Stimulated activated CD4-positive, alpha-beta T cell treated with anti-CD3 and anti-CD28 coated beads, Interleukin-4, amount 100 ng/mL, for 1 hour (primary cell): Measurements from ENCODE around the gene CEP63.
A peak's percentile ranks its signal among the peaks of the same experiment; 100 is the strongest.
"Not testable (repeated sequence)": the region's sequence is repeated elsewhere in the genome, so short reads cannot be mapped to it uniquely, and the experiment has no call there.

Source experiments
- DNase-seq: peaks from one replicate; pipeline ENCODE4 v3.0.0-alpha.2; 2020

CEP63 gene

DNA sequence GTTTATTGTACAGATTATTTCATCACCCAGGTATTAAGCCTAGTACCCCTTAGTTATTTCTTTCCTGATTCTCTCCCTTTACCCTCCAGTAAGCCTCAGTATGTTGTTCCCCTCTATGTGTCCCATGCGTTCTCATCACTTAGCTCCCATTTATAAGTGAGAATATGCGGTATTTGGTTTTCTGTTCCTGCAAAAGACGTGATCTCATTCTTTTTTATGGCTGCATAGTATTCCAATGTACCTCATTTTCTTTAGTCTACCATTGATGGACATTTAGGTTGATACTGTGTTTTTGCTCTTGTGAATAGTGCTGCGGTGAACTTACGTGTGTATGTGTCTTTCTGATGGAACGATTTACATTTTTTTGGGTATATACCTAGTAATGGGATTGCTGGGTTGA, 36.7 kb downstream of the CEP63 start:
- DNase-seq = no peak

DNA sequence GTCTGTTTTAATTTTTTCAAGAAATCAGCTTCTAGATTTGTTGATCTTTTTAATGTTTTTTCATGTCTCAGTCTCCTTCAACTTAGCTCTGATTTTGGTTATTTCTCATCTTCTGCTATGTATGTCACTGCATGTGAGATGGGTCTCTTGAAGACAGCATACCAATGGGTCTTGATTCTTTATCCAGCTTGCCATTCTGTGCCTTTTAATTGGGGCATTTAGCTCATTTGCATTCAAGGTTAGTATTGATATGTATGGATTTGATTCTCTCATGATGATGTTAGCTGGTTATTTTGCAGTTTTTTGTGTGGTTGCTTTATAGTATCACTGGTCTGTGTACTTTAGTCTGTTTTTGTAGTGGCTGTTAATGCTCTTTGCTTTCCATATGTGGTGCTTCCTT, 39.4 kb downstream of the CEP63 start:
- DNase-seq = no peak

DNA sequence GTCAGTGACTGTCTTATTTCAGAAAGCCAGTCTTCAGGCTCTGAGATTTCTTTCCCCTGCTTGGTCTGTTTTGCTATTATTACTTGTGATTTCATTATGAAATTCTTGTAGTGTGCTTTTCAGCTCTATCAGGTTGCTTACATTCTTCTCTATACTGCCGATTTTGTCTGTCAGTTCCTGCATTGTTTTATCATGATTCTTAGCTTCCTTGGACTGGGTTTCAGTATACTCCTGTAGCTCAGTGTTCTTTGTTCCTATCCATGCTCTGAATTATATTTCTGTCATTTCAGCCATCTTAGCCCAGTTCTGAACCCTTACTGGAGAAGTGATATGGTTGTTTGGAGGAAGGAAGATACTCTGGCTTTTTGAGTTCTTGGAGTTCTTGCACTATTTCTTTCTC, 40.5 kb downstream of the CEP63 start:
- DNase-seq = no peak

DNA sequence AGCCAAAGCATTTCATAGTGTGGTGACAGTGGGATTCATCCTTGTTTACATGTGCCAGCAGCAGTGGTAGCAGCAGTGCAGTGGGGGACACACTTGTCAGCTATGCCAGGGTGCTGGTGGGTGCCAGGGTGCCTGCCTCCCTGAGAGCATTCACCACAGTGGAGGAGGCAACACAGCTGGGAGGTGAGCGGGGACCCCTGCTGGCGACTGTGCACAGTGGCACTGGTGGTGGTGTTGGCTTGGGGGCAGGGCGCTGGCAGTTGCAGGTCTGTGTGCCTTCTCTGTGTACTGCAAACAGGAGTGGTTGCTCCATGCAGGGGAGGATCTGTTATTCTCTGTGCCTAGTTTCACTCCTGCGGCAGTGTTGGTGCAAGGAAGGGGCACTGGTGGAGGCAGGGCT, 41.2 kb downstream of the CEP63 start:
- DNase-seq = peak; percentile 5

DNA sequence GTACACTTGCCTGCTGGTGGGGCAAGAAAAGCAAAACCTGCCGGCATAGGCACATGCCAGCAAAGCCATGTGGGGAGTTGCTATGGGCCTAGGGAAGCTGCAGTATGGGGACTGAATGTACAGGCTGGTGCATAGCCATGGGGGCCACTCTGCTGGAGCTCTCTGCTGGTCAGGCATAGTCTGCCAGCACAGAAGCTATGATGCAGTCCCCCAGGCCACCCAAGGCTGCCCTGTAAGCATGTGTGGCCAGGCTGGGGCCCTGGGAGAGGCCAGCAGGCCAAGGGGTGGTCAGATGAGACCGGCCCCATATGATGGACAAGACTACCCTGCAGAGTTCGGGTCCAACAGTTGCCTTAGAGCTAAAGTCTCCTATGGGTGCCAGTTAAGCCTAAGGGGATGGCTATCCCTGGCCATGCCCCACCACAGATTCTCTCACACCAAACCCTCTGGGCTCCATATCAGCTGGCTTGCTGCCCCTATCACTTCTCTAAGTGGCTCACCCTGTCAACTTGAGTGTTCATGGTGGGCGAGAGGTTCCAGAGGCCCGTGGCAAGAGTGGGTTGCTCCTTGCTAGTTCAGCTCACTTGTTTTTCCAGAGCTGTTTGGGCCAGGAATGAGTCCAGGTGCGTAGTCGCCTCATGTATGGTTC, 41.8 kb downstream of the CEP63 start:
- DNase-seq = no peak

DNA sequence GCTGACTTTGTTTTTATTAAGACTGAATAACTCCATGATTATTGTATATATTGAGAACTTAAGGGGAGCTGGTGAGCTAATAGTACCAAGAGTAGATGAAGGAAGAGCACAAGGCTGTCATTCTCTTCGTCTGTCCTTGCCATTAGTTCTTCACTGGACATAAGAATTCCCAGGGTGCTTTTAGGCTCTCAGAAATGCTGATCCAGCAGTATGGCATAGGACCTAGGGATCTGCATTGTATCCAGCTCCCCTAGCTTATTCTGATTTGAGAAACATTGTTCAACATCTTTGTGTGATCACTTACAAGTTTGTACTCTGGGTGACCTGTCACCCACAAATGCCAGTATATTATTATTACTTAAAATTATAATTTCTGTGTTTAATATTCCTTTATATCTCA, 47.6 kb downstream of the CEP63 start:
- DNase-seq = no peak

DNA sequence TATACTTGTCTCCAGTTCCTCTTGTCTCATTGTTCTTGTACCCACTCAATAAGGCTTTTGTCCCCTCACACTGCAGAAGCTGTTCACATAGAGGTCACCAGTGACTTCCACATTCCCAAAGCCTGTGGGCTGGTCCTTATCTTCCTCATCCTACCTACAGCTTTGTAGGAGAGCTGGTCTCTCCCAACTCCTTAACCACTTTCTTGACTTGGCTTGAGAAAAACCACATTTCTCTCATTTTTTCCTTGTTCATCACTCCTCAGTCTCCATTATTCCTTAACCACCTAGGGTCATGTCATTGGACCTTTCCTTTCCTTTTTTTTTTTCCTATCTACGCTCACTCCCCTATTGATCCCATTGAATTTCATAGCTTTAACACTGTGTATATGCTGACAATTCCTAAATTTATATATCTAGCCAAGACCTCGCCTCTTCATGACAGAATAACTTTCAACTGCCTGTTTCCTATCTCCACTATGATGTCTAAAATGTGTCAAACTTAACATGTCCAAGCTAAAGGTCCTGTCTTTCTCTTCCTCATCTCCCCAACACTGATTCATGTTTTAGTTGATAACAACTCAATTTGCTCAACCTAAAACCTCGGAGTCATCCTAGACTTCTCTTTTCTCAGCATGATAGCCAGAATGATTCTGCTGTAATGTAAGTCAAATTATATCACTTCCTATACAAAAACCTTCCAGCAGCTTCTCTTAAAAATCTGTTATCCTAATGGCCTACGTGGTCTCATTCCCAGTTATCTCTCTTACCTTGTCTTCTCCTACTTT, 49.5 kb downstream of the CEP63 start:
- no peak for DNase-seq

DNA sequence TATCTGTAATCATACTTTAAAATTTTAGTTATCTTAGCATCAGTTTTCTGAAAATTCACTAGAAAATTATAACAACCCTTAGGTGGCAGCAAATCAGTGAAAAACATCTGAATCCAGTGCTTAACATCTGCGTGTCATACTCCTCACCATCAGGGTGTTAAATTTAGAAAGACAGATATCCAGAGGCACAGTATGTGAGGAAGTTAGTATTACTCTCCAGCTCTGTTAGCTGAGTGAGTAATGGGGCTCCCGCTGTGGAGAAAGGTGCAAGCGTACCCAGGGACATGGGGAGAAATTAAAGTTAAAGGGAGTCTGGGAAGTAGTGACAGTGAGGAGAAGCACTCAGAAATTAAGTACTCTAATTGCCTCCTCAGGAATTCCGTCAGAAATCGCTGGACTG, 50.9 kb downstream of the CEP63 start:
- DNase-seq = no peak

DNA sequence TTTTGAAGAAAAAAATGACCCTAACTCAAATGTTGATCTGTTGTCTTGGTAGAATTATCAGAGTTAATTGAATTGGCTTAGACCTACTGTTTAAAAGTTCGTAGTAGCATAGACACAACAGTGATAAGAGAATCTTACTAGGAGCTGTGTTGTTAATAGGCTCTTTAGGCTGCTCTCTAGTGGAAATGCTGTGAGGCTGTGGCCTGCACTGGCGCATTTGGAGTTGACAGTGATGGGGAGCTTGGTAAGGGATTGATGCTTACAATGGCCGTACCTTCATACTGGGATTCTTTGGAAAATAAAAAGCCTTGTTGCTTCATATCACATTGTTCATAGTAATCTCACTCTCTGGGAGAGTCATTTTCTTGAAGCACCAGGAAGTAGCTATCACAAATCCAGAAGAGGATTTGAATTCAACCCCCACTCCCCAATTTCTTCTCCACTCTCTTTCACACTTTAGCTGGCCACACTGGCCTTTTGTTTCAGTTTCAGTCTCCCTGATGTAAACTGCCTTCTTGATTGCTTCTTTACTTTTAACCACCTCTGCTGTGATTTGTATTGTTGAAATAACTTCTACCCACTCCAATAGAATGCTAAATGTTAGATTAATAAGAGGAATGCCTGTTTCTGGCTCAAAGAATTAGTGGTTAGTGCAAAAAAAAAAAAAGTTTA, 56.6 kb downstream of the CEP63 start:
- DNase-seq = no peak

DNA sequence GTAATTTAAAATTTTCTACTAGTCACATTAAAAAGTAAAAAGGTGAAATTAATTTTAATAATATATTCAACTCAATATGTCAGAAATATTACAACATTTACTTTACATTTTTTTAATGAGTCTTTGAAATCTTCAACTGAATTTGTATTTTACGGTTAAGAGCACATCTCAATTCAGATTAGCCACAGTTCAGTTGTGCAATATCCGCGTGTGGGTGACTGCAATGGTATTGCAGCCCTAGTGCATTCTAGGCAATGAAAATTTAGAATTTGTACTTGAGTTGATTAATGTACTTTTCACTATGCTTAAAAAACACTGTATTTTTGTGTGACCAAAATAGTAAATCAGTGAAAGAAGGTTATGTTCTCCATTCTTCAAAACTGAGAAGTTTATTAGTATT, 57.3 kb downstream of the CEP63 start:
- no peak for DNase-seq

DNA sequence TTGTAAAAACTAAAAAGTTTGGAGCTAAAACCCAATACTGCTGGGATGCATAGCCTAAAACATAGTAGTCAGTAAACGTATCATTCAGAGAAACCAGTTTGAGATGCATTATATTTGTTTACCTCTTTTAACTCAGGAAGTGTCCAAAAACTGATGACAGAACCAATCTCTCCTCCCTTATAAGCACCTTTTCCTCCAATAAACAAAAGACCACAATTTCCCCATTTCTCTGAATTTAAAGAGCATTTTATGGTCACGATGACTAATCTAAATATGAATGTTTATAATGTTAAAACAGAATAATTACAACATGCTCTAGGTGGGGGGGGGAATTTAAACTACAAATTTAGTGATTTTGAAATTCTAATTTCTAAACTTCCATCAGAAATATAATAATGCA, 58.5 kb downstream of the CEP63 start:
- no peak for DNase-seq

DNA sequence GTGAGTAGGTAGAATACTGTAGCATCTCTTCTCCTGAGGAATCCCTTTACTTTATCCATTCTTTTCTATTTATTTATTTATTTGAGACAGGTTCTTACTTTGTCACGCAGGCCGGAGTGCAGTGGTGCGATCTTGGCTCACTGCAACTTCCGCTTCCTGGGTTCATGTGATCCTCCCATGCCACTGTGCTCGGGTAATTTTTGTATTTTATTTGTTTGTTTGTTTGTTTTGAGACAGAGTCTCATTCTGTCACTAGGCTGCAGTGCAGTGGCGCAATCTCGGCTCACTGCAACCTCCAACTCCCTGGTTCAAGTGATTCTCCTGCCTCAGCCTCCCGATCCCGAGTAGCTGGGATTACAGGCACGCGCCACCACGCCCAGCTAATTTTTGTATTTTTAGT, 58.9 kb downstream of the CEP63 start:
- not testable (repeated sequence) for DNase-seq

DNA sequence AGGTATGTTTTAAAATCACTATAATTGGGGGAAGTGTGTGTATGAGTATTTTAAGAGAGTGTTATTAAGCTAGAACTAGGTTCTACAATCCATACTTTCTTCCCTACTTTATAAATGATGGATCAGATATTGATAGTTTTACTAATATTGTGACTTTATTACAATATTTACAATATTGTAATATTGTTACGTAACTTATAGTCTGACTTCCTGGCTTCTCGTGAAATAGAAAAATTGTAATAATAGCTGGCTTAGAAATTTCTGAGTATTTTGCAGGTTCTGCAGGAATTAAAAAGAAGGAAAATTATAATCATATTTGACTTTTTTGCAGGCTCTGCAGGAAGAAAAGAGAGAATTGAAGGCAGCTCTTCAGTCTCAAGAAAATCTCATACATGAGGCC, 60.0 kb downstream of the CEP63 start:
- DNase-seq = no peak

DNA sequence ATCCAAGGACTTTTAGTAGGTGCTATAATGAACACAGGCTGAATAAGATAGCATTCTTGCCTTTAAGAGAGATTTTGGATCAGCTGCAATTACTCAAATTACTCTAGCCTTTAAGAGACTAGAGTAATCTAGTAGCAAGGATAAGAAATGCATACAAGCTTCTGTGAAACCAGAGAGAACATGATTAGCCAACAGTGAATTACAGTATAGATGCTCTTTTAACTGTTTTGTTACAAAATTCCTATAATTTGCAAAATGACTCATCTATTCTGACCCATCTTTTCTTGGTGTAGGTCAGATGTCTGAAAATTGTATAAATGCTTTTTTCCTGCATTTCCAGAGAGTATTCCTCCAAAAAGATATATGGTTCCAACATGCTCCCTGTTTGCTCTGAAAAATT, 66.9 kb downstream of the CEP63 start:
- DNase-seq = no peak

DNA sequence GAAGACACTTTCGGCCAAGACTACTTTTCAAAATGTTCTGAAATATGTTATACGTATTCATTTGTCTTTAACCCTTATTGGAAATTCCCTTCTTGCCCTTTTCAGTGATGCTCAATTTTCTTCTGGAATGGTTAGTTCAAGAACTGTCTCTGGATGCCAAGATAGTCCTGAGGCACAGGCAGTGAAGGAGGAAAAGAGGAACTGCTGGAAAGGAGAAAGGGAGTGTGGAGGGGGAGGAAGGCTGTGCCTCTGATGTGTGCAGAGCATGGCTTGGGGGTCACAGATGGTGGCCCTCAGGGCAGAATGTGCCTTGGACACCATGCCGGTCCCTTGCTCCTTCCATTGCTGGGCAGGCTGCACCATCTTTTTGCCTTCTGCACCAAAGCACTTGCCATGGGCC, 73.7 kb downstream of the CEP63 start:
- DNase-seq = no peak

DNA sequence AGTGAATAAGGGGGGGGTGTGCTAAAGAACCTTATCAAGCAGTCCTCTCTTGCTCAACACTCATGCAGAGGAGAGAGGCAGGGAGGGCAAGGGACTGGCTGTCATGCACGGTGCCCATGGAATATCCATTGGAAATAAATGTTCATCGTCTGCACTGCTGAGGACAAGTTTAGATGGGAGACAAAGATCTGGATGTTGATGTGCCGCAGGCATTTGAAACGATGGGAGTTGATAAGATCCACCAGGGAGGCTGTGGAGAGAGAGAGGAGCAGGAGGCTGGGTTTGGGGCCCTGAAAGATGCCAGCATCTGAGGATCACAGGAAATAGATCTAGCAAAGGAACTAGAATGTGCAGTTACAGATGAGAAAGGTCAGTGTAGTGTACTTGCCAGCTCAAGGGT, 76.2 kb downstream of the CEP63 start:
- no peak for DNase-seq

DNA sequence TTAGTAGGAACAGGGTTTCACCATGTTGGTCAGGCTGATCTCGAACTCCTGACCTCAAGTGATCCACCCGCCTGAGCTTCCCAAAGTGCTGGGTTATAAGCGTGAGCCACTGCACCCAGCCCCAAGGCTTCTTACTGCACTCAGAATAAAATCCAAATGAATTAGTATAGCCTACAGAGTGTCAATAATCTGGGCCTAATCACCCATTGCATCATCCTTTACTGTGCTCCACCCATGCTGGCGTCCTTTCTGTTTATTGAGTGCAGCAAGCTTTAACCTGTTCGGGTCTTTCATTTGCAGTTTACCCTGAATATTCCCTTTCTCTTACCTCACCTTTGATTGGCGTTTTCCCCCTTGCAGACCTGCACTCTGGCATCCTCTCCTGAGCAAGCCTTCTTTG, 77.7 kb downstream of the CEP63 start:
- DNase-seq = no peak

DNA sequence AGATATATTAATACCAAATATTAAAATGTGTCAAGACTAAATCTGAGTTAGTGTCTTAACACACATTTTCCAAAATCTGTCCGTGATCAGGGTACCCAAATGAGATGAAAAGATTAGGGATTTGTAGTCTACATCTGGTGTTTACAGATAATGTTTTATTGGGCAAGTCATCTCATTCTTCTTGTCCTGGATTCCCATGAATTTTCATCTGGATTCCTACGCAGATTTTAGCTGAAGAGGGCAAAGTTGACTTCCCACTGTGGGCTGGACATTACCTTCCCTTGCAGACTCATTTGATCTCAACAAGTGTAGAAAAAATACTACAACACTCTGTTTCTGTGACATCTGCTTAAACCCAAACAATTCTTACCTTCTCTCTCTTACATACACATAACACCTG, 79.1 kb downstream of the CEP63 start:
- no peak for DNase-seq

DNA sequence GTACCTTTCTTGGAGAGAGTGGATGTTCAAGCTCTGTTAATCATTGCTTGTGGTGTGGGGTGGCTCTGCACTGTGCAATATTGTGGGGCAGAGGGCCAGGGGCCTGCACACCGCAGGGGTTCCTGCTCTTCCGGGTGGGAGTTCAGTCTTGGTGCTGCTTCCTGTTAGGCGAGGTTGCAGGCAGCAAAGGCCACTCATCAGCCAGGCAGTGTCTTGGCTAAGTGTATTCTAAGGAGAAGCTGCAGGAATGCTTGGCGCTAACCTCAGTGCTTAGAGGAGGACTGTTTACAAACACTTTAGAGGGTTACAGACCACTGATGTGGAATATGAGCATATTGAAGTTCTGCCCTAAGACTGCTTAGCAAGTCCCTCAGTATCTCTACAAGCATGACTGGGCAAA, 81.7 kb downstream of the CEP63 start:
- no peak for DNase-seq

DNA sequence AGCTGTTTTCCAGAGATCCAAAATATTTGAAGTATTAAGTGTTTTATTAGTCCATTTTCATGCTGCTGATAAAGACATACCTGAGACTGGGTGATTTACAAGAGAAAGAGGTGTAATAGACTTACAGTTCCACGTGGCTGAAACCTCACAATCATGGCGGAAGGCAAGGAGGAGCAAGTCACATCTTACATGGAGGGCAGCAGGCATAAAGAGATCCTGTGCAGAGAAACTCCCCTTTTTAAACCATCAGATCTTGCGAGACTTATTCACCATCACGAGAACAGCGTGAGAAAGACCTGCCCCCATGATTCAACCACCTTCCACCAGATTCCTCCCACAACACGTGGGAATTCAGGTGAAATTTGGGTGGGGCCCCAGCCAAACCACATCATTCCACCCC, 82.9 kb downstream of the CEP63 start:
- DNase-seq = no peak

DNA sequence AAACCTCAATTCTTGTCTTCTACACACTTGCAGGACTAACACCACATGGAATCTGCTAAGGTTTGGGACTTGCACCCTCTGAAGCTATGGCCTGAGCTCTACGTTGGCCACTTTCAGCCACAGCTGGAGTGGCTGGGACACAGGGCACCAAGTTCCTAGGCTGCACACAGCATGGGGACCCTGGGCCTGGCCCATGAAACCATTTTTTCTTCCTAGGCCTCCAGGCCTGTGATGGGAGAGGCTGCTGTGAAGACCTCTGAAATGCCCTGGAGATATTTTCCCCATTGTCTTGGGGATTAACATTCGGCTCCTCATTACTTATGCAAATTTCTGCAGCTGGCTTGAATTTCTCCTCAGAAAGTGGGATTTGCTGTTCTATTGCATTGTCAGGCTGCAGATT, 84.0 kb downstream of the CEP63 start:
- not testable (repeated sequence) for DNase-seq

DNA sequence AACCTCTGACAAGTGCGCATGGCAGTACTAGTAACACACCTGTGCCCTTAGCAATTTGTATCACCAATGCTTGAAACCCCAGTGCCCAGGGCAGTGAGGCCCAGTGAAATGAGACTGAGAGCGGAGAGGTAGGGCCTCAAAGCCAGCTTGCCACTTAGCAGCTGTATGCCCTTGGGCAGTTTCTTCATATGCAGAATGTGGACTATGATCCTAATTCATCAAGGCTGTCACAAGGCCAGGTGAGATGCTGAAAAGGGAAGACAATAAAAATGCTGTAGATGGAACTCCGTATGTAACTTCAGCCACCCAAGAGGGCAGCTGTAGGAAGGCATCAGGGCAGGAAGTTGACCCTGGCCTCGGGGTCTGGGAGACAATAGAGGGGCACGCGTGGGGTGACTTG, 90.6 kb downstream of the CEP63 start:
- DNase-seq = no peak

DNA sequence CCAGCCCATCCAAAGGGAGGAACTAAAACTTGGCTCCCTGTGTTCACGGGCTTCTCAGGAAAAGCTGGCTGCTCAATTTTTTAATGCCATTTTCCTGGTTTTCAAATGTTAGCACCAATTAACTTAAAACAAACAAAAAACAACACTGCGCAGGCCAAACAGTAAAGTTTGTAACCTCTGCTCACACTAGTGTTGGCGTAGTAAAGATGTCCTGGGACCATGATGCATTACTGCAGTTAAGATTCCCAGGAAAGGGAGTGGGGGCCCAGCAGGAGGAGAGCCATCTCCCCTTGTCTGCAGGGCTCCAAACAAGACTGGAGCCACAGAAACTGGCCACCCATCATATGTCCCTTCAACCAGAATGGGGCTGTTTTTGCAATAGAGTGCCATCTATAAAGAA, 91.0 kb downstream of the CEP63 start:
- DNase-seq = no peak

DNA sequence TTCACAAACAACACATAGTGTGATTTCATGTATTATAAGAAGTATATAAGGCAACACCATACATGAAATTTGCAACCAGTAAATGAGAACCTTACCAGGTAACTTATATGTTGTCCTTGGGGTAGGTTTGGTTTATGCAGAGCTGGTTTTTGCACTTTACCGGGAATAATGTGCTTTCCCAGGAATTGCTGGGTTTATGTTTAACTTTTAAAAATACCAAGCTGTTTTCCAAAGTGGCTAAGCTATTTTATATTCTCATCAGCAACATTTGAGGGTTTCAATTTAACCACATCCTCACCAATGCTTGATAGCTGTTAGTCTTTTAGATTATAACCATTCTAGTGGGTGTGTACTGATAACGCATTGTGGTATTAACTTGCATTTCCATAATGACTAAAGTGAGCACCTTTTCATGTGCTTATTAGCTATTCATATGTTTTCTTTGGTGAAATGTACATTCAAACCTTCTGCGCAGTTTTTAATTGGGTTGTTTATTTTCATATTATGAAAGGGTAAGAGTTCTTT, 93.3 kb downstream of the CEP63 start:
- DNase-seq = no peak
